ENCODE measurements around the gene SULT1C3. TPM values are rescaled to one million over a fixed set of nuclear protein-coding genes. Genes with fewer than 3 reads are reported as not detected.

Gene SULT1C3
- total RNA-seq, 1 donor from 2014 or later: not detected

DNA sequence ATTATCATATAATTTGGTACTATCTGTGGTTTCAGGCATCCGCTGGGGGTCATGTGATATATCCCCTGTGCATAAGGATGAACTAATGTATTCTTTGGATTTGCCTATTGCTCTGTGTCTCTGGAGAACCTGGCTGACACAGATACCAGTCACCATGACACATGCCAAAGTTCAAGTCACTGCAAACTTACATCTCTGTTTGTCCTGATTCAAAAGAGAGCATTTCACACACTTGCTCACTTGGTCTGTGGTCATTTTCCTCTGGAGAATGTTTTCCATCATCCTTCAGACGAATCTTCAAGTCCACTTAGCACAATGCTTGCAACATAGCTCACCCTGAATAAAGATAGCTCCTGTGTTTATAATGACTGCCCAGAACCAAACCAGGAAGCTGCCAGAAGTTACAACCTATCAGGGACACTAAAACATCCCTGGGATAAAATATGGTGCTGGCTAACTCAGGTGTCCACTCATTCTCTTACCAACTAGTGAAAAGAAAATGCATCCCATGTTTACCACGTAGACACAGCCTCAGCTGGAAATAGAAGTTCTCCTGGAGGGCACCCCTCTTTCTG, 18.1 kb downstream of the SULT1C3 start:
- Histone ChIP-seq H3K79me2 (ENCODE audit: insufficient read depth, low read length) (no peaks in the 10 kb centered on the region), H3K4me1 (ENCODE audit: insufficient read depth, low read length) (no peaks in the 10 kb centered on the region), H2AFZ (ENCODE audit: low read depth, low read length) (no peak overlapping the region), H3K9me3 (ENCODE audit: insufficient read depth, low read depth, low read length) (no peaks in the 10 kb centered on the region), H3K4me2 (ENCODE audit: low read length) (no peak overlapping the region), H3K27ac (ENCODE audit: low read depth, low read length) (no peak overlapping the region), H4K20me1 (ENCODE audit: insufficient read depth, low read length) (no peaks in the 10 kb centered on the region), H3K36me3 (ENCODE audit: insufficient read depth, low read length) (no peaks in the 10 kb centered on the region), H3K27me3 (ENCODE audit: insufficient read depth, low read length) (no peaks in the 10 kb centered on the region), H3K4me3 (ENCODE audit: insufficient read depth, low read depth, low read length) (no peak overlapping the region), H3K9ac (ENCODE audit: low read length) (no peak overlapping the region)
- FAIRE-seq (no peak), DNase-seq (ENCODE audit: low read depth) (no peak)
- H3K27me3 Mint-ChIP-seq (ENCODE audit: low read depth, unreplicated experiment): peaks cover 7% of the 10 kb centered on the region
- no peak overlapping the region for H3K4me3 Mint-ChIP-seq (ENCODE audit: unreplicated experiment)
- H3K36me3 Mint-ChIP-seq (ENCODE audit: low read depth, unreplicated experiment): no peaks in the 10 kb centered on the region
- no peaks in the 10 kb centered on the region for H3K9me3 Mint-ChIP-seq (ENCODE audit: unreplicated experiment)
- no peaks in the 10 kb centered on the region for H3K4me1 Mint-ChIP-seq (ENCODE audit: low read depth, unreplicated experiment)
- no peak for TF ChIP-seq EZH2 (IDR thresholded peaks at IDR 0.05; ENCODE audit: insufficient read depth, low read length)
- TF ChIP-seq, protein P1, sequence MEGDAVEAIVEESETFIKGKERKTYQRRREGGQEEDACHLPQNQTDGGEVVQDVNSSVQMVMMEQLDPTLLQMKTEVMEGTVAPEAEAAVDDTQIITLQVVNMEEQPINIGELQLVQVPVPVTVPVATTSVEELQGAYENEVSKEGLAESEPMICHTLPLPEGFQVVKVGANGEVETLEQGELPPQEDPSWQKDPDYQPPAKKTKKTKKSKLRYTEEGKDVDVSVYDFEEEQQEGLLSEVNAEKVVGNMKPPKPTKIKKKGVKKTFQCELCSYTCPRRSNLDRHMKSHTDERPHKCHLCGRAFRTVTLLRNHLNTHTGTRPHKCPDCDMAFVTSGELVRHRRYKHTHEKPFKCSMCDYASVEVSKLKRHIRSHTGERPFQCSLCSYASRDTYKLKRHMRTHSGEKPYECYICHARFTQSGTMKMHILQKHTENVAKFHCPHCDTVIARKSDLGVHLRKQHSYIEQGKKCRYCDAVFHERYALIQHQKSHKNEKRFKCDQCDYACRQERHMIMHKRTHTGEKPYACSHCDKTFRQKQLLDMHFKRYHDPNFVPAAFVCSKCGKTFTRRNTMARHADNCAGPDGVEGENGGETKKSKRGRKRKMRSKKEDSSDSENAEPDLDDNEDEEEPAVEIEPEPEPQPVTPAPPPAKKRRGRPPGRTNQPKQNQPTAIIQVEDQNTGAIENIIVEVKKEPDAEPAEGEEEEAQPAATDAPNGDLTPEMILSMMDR (IDR thresholded peaks at IDR 0.05; ENCODE audit: insufficient read depth, low read depth, low read length): no peak
- H3K27ac Mint-ChIP-seq (ENCODE audit: unreplicated experiment): no peak overlapping the region

DNA sequence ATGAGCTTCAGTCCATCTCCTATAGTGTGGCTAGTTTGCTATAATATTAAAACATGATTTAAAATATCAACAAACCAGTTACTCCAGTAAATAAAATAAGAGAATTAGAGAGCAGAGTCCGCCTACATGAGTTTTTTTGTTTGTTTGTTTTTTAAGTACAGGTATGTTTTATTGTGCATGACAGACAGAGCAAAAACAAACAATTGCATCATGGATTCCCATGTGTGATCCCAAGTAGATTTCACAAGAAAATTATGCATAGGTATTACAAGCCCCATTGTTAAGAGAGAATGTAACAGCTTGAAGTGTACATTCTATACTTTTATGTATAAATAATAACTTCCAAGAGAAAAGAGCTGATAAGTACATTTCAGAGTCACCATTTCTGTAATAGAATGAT, 21.0 kb downstream of the SULT1C3 start:
- no peak overlapping the region for H2AFZ ChIP-seq (ENCODE audit: low read depth, low read length)
- H3K9ac ChIP-seq (ENCODE audit: low read length): no peak overlapping the region
- no peaks in the 10 kb centered on the region for H3K36me3 Mint-ChIP-seq (ENCODE audit: low read depth, unreplicated experiment)
- H3K4me2 ChIP-seq (ENCODE audit: low read length): no peak overlapping the region
- DNase-seq (ENCODE audit: low read depth) (no peak), FAIRE-seq (no peak)
- TF ChIP-seq EZH2 (IDR thresholded peaks at IDR 0.05; ENCODE audit: insufficient read depth, low read length): no peak
- TF ChIP-seq, protein P1 (IDR thresholded peaks at IDR 0.05; ENCODE audit: insufficient read depth, low read depth, low read length): no peak
- no peaks in the 10 kb centered on the region for H4K20me1 ChIP-seq (ENCODE audit: insufficient read depth, low read length)
- no peaks in the 10 kb centered on the region for H3K9me3 Mint-ChIP-seq (ENCODE audit: unreplicated experiment)
- no peak overlapping the region for H3K27ac Mint-ChIP-seq (ENCODE audit: unreplicated experiment)
- no peaks in the 10 kb centered on the region for H3K79me2 ChIP-seq (ENCODE audit: insufficient read depth, low read length)
- H3K27me3 Mint-ChIP-seq (ENCODE audit: low read depth, unreplicated experiment): peaks cover 2% of the 10 kb centered on the region
- H3K27me3 ChIP-seq (ENCODE audit: insufficient read depth, low read length): no peaks in the 10 kb centered on the region
- H3K9me3 ChIP-seq (ENCODE audit: insufficient read depth, low read depth, low read length): no peaks in the 10 kb centered on the region
- no peaks in the 10 kb centered on the region for H3K4me1 ChIP-seq (ENCODE audit: insufficient read depth, low read length)
- H3K4me3 ChIP-seq (ENCODE audit: insufficient read depth, low read depth, low read length): no peak overlapping the region
- no peak overlapping the region for H3K4me3 Mint-ChIP-seq (ENCODE audit: unreplicated experiment)
- H3K4me1 Mint-ChIP-seq (ENCODE audit: low read depth, unreplicated experiment): no peaks in the 10 kb centered on the region
- no peaks in the 10 kb centered on the region for H3K36me3 ChIP-seq (ENCODE audit: insufficient read depth, low read length)
- no peak overlapping the region for H3K27ac ChIP-seq (ENCODE audit: low read depth, low read length)

DNA sequence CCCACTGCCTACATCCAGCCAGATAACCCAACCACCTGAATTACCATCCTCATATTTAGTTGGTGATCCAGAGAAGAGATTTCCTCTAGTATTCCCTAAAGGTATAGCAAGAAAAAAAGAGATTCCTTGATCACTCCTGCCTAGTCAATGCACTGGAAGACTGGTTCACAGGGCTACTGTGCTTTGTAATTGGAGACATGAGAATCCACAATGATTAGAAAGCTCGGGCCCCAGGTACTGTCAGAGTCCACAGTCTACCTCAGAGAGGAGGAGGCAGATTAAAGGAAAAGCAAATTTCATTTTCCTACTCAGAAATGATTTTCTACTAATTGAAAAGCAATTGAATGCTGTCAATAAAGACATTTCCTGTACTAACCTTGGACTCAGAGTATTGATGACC, 22.3 kb downstream of the SULT1C3 start:
- FAIRE-seq: no peak
- H3K36me3 Mint-ChIP-seq (ENCODE audit: low read depth, unreplicated experiment): no peaks in the 10 kb centered on the region
- H3K27ac ChIP-seq (ENCODE audit: low read depth, low read length): no peak overlapping the region
- no peaks in the 10 kb centered on the region for H3K4me1 ChIP-seq (ENCODE audit: insufficient read depth, low read length)
- no peaks in the 10 kb centered on the region for H3K9me3 Mint-ChIP-seq (ENCODE audit: unreplicated experiment)
- H3K27me3 ChIP-seq (ENCODE audit: insufficient read depth, low read length): no peaks in the 10 kb centered on the region
- H3K4me1 Mint-ChIP-seq (ENCODE audit: low read depth, unreplicated experiment): peaks cover 3% of the 10 kb centered on the region
- no peaks in the 10 kb centered on the region for H3K9me3 ChIP-seq (ENCODE audit: insufficient read depth, low read depth, low read length)
- H3K4me2 ChIP-seq (ENCODE audit: low read length): no peak overlapping the region
- no peak overlapping the region for H3K4me3 Mint-ChIP-seq (ENCODE audit: unreplicated experiment)
- no peaks in the 10 kb centered on the region for H3K36me3 ChIP-seq (ENCODE audit: insufficient read depth, low read length)
- no peaks in the 10 kb centered on the region for H3K79me2 ChIP-seq (ENCODE audit: insufficient read depth, low read length)
- H3K9ac ChIP-seq (ENCODE audit: low read length): no peak overlapping the region
- H2AFZ ChIP-seq (ENCODE audit: low read depth, low read length): no peak overlapping the region
- H3K27me3 Mint-ChIP-seq (ENCODE audit: low read depth, unreplicated experiment): peaks cover 2% of the 10 kb centered on the region
- H3K4me3 ChIP-seq (ENCODE audit: insufficient read depth, low read depth, low read length): no peak overlapping the region
- TF ChIP-seq, protein P1 (IDR thresholded peaks at IDR 0.05; ENCODE audit: insufficient read depth, low read depth, low read length): no peak
- no peak for TF ChIP-seq EZH2 (IDR thresholded peaks at IDR 0.05; ENCODE audit: insufficient read depth, low read length)
- no peak overlapping the region for H3K27ac Mint-ChIP-seq (ENCODE audit: unreplicated experiment)
- no peaks in the 10 kb centered on the region for H4K20me1 ChIP-seq (ENCODE audit: insufficient read depth, low read length)
- DNase-seq (ENCODE audit: low read depth): no peak

All from astrocyte (in vitro differentiated cells and primary cell).